Astrocyte (in vitro differentiated cells and primary cell): ENCODE data around the gene CCSER1.

Experiments
- EZH2 ChIP-seq: IDR thresholded peaks from 2 replicates; pipeline ENCODE4 v1.6.1; 2012; ENCODE audit warnings: mild to moderate bottlenecking, low read length, inconsistent platforms; ENCODE audit not compliant: insufficient read depth
- TF ChIP-seq, protein P1 (sequence below): IDR thresholded peaks from 2 replicates; pipeline ENCODE4 v1.5.1; 2011; ENCODE audit warnings: low read depth, mild to moderate bottlenecking, inconsistent platforms, low read length, moderate library complexity; ENCODE audit not compliant: insufficient read depth

DNA sequence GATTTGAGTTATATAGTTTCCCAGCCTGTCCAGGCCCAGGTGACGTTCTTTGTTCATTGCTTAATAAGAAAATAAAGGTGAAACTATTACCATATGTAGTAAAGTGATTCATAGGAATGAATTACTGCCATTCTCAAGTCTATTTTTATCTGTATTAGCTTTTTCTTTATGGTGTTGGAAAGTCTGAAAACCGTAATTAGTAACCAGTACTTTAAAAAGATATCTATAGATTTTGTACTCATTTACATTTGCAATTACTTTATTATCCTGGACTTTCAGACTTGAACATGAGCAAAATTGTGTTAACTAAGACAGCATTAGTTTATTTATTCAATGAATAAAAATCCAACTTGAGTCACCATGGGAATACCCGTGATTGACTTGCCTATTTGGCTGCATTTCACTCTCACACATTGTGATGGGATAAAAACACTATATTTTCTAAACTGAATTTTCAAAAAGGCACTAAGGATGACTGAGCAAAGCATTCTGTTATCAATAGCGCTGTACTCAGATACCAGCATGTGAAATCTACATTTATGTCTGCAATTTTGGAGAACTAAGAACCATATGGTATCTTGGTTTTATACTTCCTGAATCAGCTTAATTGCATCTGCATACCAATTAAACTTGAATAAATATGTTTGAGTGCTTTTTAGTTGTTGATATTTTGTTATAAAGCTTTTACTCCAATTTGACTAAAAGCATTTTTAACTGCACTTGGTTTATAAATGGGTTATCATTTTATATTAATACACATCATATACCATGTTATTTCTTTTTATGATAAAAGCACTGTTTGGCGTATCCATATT is 154.6 kb downstream of the CCSER1 start:
- TF ChIP-seq, protein P1, sequence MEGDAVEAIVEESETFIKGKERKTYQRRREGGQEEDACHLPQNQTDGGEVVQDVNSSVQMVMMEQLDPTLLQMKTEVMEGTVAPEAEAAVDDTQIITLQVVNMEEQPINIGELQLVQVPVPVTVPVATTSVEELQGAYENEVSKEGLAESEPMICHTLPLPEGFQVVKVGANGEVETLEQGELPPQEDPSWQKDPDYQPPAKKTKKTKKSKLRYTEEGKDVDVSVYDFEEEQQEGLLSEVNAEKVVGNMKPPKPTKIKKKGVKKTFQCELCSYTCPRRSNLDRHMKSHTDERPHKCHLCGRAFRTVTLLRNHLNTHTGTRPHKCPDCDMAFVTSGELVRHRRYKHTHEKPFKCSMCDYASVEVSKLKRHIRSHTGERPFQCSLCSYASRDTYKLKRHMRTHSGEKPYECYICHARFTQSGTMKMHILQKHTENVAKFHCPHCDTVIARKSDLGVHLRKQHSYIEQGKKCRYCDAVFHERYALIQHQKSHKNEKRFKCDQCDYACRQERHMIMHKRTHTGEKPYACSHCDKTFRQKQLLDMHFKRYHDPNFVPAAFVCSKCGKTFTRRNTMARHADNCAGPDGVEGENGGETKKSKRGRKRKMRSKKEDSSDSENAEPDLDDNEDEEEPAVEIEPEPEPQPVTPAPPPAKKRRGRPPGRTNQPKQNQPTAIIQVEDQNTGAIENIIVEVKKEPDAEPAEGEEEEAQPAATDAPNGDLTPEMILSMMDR = no peak
- no peak for TF ChIP-seq EZH2
